NCI-H460 (cell line): ENCODE measurements around the gene YKT6. TPM values are rescaled to one million over a fixed set of nuclear protein-coding genes. Genes with fewer than 3 reads are reported as not detected.
A peak's percentile ranks its signal among the peaks of the same experiment; 100 is the strongest.
"Not testable (repeated sequence)": the region's sequence is repeated elsewhere in the genome, so short reads cannot be mapped to it uniquely, and the experiment has no call there.

Experiments used
- DNase-seq: peaks from one replicate; pipeline ENCODE4 v3.0.0-alpha.2; 2016; ENCODE audit warnings: low read depth; ENCODE audit errors: extremely low read depth
- total RNA-seq: library from RNA; depleted of rRNA; stranded (reverse); fragments of >200 nt; shearing (Covaris generic); gene quantifications from 2 replicates; pipeline ENCODE4 v1.2.3, GENCODE V29; 2014

The YKT6 gene
- total RNA-seq, 1 experiment from 2014 or later, result 77.7 TPM

DNA sequence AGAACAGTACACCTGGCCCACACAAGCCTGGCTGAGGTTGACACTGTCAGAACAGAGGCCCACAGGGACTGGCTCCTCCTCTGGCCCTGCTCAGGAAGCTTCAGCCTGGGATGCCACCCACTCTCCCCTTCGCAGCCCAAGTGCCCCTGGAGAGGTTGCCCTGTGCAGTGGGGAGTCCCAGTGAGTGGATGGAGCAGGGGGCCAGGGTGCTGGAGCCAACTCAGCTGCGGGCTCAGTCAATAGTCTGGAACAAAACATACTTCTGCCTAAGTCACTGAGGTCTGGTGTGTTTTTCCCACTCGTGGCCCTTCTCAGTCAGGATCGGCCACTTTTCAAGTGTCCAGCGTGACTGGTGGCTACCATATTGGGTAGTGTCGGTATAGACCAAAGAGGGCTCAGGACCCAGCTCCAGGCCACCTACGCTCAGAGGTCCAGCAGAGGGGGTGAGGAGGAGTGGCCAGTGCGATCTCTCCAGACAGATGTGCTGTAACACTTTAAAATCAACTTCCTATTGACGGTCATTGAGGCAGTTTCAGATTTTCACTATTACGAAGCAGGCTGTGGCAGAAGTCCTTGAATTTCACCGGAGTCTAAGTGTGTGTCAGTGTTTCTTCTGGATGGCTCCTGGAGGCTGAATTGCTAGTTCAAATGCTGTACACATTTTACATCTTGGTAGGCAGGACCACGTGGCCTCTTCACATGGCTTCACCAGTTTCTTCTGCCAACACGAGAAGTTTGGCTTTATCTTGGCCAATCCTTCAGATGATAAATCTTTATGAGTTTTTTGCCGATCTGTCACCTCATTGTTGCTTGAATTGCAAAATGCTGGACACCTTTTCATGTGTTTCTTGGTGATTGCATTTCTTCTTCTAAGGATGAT lies 10.5 kb upstream of the YKT6 start:
- no peak for DNase-seq

DNA sequence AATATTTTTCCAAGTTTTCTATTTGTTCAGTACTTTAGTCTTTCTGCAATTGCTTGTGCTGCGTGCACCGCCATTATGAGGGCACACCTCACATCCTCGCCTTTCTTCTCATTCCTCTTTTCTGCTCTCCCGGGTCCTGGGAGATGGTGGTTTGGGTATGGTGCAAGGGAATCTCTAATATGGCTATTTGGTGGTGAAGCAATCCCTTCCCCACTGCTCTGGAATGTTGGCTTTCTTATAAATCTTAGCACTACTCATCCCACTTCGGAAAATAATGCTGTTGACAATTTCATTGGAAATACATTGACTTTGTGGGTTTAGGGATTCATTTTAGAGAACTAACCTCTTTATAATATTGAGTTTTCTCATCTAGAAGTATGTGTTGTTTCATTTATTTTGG lies 9.6 kb upstream of the YKT6 start:
- DNase-seq, result no peak

DNA sequence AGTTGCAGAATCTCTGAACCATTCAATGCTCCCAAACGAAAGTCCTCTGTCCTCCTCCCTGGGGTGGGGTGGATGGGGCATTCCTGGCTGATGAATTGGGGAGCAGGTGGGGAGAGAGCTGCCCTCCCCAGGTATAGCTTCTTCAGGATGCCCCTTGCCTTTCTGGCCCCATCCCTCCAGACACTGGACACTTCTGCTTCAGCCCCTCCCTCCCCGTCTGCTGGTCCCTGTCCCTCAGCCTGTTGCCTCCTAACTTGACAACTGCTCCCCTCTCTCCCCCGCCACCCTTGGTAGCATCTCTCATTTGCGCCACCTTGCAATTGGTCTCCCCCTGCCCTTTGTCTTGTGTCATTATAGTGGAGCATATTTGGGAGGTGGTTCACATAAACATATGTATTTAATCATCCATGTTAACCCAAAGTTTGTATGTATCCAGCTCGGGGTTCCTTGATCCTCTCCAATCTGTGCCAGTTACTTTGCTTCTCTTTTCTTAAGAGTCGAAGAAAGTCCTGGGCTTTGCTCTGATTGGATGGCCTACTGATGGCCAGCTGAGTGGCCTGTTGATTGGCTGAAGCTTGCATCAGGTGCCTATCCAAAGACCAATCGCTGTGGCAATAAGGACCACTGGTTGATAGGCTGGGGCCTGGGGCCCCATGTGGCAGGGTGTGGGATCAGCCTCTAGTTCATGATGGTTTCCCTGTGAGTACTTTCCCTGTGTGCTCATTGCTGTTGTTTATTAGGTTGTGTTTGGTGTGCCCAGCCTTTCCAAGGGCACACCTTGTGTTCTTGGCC lies 7.6 kb upstream of the YKT6 start:
- DNase-seq, result no peak

DNA sequence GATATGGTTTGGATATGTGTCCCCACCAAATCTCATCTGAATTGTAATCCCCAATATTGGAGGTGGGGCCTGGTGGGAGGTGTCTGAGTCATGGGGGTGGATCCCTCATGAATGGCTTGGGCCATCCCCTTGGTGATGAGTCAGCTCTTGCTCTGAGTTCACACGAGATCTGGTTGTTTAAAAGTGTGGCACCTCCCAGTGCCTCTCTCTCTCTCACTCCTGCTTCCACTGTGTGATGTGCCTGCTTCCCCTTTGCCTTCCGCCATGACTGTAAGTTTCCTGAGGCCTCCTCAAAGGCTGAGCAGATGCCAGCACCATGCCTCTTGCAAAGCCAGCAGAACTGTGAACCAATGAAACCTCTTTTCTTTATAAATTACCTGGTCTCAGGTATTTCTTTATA lies 6.7 kb upstream of the YKT6 start:
- no peak for DNase-seq

DNA sequence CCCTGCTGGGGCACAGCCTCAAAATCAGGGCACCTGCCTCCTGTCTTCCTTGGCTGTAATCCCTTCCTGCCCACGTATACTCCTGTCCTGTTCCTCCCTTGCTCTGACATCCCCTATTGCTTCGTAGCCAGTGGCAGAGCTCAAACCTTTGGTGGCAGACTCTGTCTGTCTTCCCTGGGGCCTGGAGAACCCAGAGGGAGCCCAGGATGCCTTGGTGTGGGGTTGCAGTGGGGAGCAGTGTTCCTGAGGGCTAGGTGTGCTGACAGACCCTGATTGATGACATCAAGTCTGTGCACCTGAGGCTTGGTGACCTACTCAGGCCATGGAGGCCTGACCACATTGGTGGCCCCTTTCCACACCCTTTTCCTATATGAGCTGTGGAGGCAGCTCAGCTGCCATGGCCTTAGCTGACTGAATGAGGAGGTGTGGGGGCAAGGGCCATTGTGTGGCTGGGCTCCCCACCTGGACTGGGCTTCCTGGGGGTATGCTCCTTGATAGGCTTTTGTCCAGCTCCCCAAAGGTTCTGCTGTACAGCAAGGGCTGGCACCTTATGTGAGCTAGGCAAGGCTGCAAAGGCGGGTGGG lies 6.1 kb upstream of the YKT6 start:
- DNase-seq, result no peak

DNA sequence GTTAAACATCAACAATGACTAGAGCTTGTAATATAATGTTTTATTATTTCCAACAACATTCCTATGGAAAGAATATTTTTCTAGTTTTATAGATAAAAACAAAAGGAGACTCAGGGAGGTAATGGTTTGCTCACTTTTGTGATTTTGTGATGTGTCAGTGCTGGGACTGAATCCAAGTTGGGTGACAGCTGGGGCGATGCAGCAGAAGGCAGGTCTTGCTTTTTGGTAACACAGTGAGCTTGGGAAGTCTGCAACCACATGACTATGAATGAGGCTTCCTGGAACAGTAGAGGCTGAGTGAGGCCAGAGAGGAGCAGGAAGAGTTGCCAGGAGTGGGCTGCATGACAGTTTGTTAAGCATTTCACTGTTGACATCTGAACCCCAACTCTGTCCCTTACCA lies 4.9 kb upstream of the YKT6 start:
- no peak for DNase-seq

DNA sequence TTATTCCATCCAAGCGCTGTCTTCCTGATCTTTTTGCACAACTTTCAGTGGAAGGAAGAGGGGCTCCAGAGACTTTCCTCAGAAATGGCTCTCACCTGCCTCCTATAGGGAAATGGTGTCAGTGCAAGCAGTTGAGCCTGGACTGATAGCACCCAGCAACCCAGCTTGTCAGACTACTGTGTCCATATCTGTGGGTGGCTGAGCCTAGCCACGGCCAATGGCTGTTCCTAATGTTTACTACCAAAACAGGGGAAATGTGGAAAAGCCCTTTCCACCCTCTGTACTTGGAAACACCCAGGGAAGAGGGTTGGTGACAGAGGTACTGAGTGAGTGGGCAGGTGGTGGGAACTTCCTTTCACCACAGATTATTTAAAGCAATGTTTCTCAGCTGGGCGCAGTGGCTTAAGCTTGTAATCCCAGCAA lies 4.3 kb upstream of the YKT6 start:
- DNase-seq, result peak; percentile 41

DNA sequence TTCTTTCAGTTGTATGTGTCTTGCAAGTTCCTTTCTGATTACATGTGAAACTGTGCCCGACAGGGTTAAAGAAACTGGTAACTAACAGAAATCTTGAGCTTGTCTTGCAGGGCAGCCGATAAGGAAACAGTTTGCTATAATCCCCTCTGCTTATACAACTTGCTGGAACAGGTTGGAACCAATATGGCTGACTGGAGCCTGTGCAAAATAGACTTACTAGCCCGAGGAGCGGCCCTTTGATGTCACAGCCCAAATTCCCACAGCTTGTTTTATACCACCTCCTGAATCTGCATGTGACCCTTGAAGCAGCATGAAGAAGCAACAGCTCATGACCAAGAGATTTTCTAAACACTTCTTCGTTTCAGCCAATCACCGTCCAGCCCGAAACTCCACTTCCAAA lies 3.3 kb upstream of the YKT6 start:
- DNase-seq, result no peak

DNA sequence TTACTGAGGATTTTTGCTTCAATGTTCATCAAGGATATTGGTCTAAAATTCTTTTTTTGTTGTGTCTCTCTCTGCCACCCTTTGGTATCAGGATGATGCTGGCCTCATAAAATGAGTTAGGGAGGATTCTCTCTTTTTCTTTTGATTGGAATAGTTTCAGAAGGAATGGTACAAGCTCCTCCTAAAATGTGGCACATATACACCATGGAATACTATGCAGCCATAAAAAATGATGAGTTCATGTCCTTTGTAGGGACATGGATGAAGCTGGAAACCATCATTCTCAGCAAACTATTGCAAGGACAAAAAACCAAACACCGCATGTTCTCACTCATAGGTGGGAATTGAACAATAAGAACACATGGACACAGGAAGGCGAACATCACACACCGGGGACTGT lies 615 bp upstream of the YKT6 start:
- not testable (repeated sequence) for DNase-seq

DNA sequence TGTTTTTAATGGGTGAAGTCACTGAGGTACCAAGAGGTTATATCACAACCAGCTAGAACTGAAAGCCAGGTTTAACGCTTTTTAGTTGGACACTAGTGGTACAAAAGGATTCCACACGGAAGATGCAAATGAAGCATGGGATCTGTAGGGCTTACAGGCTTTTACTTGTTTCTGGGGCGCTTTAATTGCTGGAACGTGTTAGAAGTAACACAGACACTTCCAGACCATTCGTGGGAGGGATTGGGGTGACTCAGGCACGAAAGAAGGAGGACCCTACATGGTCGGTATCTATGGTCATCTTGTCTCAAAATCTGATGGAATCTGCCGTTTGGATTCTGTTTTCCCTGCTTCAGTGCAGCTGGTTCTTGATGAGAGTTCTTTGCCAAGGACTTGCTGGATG lies 1.0 kb downstream of the YKT6 start:
- DNase-seq, result no peak

DNA sequence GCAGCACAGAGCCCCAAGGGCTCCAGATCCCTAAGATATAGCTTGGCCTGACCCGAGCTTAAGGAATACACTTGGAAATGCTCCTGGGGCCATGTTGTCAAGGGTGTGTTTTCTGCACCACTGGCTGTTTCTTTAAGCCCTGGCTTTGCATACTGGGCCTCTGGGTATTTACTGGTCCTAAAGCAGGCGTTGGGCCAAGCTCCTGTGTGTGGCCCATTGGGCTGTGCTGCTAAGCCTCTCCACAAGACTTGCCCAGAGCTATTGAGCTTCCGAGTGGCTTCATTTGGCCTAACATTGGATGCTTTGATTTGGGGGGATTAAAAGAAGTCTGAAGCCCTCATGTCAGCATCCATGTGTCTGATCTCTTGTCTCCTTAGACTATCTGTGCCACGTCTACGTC lies 5.2 kb downstream of the YKT6 start:
- DNase-seq, result no peak

DNA sequence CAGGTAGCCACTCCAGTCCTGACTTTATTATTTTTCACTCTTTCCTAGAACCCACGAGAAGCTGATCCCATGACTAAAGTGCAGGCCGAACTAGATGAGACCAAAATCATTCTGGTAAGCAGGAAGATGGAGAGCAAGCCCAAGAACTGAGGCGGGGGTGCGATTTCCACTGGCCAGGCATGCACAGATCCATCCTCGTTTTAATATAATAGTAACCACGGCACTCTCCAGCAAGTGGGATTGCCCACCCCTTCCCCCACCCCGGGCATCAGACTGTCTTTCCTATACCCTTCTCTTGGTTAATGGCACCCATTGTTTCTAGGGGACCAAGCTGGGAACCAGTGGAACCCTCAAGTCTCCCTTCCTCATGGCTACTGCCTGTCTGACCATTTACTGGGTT lies 7.3 kb downstream of the YKT6 start:
- DNase-seq, result no peak

DNA sequence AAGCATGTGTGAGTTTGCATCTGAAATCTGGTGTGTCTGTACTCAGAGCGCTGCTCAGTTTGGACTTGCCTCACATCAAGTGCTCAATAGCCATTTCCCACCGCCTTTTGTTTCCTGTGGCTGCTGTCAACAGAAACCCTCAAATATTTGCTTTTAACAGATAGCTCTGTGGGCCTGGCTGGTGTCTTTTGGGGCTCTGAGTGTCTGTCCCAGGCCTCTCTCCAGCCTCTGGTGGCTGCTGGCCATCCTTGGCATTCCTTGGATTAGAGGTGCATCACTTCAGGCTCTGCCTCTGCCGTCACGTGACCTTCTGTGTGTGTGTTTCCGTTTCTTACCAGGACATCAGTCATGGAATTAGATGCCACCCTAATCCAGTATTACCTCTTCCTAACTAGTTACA lies 9.3 kb downstream of the YKT6 start:
- DNase-seq, result no peak

DNA sequence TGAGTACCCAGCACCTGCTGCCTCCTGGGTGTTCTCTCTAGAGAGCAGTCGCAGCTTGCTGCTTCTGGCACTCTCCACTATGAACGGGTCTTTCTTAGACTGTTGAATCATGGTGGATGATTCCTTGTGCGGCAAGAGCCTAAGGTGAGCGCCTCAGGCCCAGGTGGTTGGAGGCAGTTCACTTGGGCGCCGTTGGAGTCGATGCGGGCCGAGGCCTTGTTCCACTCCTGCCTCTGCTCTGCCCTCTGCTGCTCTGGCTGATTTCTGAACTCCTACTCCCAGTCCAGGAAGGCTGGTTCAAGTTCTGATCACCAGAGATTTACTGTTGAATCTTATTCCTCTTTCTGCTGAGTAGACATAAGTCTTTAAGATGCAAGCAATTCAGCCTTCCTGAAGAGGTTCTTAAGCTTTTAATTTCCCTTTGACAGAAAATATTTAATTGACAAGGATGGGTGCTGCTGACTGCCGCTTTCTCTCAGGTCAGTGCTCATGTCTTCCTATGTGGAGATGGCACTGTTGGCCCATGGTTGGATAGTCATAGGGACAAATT lies 10.4 kb downstream of the YKT6 start:
- DNase-seq, result no peak

DNA sequence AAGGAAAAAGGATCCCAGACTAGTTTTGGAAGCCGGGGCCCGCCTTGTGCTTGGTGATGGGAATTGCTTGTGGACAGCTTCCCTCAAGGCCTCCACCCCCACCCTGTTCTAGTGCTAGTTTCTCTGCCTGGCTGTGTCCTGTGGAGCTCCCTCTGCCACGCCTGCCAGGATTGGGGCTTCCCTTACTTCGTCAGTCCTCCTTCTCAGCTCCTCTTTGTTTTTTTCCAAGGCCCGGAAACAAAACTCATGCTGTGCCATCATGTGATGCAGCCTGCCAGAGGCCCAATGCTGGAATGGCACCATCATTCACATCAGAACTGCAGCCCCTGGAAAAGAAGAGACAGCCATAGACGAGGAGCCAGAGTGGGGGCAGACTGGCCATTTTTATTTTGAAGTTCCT lies 11.2 kb downstream of the YKT6 start:
- DNase-seq, result no peak

DNA sequence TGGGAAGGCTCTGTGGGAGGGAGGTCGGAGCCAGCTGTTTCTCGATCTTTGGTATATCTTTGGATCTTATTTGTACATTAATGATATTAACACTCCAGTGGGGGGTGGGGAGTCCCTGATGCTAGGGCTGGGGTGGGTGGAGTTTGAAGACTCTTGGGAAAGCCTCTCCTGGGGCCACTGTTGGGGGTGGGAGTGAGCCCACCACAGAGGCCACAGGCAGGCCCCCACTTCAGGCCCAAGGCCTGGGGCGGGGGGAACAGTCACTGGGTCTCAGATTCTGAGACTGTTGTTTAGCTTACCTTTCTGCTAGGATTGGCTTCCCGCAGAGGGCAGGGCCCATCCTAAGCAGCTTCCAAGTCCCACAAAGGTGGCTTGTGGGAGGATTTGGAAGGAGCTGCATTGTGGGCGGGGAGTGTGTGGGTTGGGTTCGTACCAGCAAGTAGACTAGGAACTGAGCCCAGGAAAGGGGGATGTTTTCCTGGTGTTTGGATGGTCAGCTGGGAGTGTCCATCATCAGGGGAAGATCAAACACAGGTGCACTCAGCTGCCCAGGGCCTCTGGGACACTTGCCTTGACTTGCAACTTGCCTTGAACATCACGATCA lies 11.9 kb downstream of the YKT6 start:
- no peak for DNase-seq

DNA sequence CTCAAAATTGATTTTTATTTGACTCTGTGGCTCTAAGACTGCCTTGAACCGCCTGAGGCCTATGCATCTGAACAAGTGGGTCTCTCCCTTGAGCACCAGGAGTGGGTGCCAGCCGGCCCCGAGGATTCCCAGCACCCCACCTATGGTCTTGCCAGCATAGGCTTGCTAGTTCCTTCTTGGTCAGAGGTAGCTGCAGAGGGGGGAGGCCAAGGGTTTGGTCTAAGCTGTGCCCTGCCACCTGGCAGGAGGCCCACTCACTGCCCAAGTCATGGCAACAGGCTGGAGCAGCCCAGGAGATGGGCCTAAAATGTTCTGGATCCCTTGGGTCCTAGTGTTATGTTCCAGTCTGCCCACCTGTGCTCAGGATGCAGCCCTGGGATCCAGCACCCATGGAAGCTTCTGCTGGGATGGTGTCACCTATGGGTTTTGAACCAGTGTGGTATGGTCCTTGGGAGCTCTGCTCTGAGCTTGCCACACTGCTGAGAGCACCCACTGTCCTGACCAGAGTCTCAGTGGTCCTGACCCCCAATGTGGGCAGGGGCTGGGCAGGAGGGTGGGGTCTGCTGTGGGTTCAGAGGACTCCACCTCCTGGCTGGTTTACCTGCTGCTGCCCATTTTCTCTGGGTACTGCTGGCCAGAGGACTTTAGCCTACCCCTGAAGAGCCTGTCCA lies 12.6 kb downstream of the YKT6 start:
- no peak for DNase-seq

DNA sequence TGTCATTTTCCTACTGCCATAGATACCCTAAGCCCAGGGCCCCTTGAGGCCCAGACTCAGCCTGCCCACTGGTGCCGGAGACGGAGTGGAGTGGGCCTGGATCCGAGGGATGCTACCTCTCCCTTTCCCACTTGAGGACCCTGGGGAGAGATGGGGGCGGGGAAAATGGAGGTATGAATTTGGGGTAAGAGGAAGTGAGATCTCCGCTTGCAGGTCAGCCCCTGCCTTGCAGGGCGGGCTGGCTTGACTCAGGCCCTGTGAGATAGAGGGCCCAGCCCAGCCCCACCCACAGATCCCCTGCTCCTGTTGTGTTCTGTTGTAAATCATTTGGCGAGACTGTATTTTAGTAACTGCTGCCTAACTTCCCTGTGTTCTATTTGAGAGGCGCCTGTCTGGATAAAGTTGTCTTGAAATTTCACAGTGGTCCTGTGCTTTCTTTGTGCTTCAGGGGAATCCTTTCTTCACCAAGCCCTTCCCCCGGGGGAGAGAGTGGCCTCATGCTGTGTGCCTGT lies 13.2 kb downstream of the YKT6 start:
- no peak for DNase-seq

DNA sequence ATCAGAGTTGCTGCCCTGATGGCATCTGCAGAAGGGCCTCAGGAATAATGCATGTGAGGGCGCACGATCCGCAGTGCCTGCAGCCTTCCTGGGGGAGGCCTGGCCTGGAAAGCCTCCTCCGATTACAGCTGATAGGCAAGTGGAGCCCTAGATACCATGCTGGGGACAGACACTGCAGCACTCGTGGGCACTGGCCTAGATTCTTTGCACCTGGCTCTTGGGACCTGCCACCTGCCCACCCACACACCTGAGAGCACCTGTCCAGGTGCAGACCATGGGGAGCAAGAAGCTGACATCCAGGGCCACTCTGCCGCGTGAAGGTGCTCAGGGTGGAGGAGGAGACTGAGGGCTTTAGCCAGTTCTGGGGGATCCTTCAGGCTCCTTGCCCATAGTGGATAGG lies 14.8 kb downstream of the YKT6 start:
- no peak for DNase-seq

DNA sequence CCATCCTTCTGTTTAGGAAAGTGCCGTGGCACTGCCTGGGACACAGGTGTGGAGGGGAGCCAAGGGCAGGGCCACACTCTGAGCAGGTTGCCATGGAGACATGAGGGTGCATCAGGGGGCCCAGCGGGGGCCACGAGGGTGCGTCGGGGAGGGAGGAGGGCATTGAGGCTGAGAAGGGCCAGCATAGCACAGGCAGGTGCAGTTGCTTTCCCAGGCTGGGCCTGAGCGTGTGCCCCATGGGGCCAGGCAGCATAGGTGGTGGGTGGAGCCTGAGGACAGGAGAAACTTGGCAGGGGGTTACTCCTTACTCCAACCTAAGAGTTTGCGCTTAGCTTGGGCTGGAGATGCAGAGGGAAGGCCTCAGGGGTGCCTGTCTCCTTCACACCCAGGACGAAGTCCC lies 15.2 kb downstream of the YKT6 start:
- DNase-seq, result no peak
